ENCODE measurements around the gene GCAT. TPM values are rescaled to one million over a fixed set of nuclear protein-coding genes. Genes with fewer than 3 reads are reported as not detected.
A peak's percentile ranks its signal among the peaks of the same experiment; 100 is the strongest.
"Not testable (repeated sequence)": the region's sequence is repeated elsewhere in the genome, so short reads cannot be mapped to it uniquely, and the experiment has no call there.

Gene GCAT
- total RNA-seq, 1 donor from 2014 or later, result 11.9 TPM

- H3K27me3 Mint-ChIP-seq (ENCODE audit: unreplicated experiment), result peaks cover 2% of the 10 kb centered on the region
- H3K9me3 Mint-ChIP-seq (ENCODE audit: unreplicated experiment), result peaks cover 5% of the 10 kb centered on the region
- no peak overlapping the region for H3K27ac Mint-ChIP-seq (ENCODE audit: unreplicated experiment)
- H3K36me3 Mint-ChIP-seq (ENCODE audit: unreplicated experiment), result no peaks in the 10 kb centered on the region
- no peak overlapping the region for H3K4me3 Mint-ChIP-seq (ENCODE audit: unreplicated experiment)
- no peak for DNase-seq
- H3K4me1 Mint-ChIP-seq (ENCODE audit: low read depth, unreplicated experiment), result peaks cover 1% of the 10 kb centered on the region
- no peak for TF ChIP-seq CTCF (IDR thresholded peaks at IDR 0.05; ENCODE audit: partially characterized antibody, unreplicated experiment)
These were observed 15.2 kb upstream of the GCAT start for GRCh38 chr22:37792494-37792893.

- Mint-ChIP-seq H3K27ac (ENCODE audit: unreplicated experiment) (no peak overlapping the region), H3K27me3 (ENCODE audit: unreplicated experiment) (peaks cover 2% of the 10 kb centered on the region), H3K9me3 (ENCODE audit: unreplicated experiment) (peaks cover 5% of the 10 kb centered on the region), H3K4me3 (ENCODE audit: unreplicated experiment) (no peak overlapping the region), H3K36me3 (ENCODE audit: unreplicated experiment) (no peaks in the 10 kb centered on the region), H3K4me1 (ENCODE audit: low read depth, unreplicated experiment) (peaks cover 6% of the 10 kb centered on the region)
- no peak for DNase-seq
- TF ChIP-seq CTCF (IDR thresholded peaks at IDR 0.05; ENCODE audit: partially characterized antibody, unreplicated experiment), result no peak
These were observed 13.4 kb upstream of the GCAT start for GRCh38 chr22:37794376-37794775.

GRCh38 chr22:37796079-37796478, 11.7 kb upstream of the GCAT start:
- no peak for TF ChIP-seq CTCF (IDR thresholded peaks at IDR 0.05; ENCODE audit: partially characterized antibody, unreplicated experiment)

DNA sequence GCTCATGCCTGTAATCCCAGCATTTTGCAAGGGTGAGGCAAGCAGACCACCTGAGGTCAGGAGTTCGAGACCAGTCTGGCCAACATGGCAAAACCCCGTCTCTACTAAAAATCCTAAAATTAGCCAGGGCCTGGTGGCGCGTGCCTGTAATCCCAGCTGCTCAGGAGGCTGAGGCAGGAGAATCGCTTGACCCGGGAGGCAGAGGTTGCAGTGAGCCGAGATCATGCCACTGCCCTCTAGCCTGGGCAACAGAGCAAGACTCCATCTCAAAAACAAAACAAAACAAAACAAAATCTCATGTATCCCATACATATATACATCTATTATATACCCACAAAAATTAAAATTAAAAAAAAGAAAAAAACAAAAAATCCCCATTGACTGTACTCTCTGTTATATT, 10.5 kb upstream of the GCAT start:
- not testable (repeated sequence) for H3K27me3 Mint-ChIP-seq (ENCODE audit: unreplicated experiment); H3K4me1 Mint-ChIP-seq (ENCODE audit: low read depth, unreplicated experiment); H3K4me3 Mint-ChIP-seq (ENCODE audit: unreplicated experiment); H3K36me3 Mint-ChIP-seq (ENCODE audit: unreplicated experiment); H3K27ac Mint-ChIP-seq (ENCODE audit: unreplicated experiment); H3K9me3 Mint-ChIP-seq (ENCODE audit: unreplicated experiment); DNase-seq

More at GRCh38 chr22:37796079-37796478, 11.7 kb upstream of the GCAT start:
- peaks cover 5% of the 10 kb centered on the region for H3K9me3 Mint-ChIP-seq (ENCODE audit: unreplicated experiment)
- no peaks in the 10 kb centered on the region for H3K36me3 Mint-ChIP-seq (ENCODE audit: unreplicated experiment)
- H3K4me3 Mint-ChIP-seq (ENCODE audit: unreplicated experiment), result no peak overlapping the region
- peaks cover 6% of the 10 kb centered on the region for H3K4me1 Mint-ChIP-seq (ENCODE audit: low read depth, unreplicated experiment)
- no peak overlapping the region for H3K27ac Mint-ChIP-seq (ENCODE audit: unreplicated experiment)
- peaks cover 2% of the 10 kb centered on the region for H3K27me3 Mint-ChIP-seq (ENCODE audit: unreplicated experiment)
- no peak for DNase-seq

- Mint-ChIP-seq H3K4me3 (ENCODE audit: unreplicated experiment) (peak overlapping the region; percentile 53), H3K36me3 (ENCODE audit: unreplicated experiment) (no peaks in the 10 kb centered on the region), H3K9me3 (ENCODE audit: unreplicated experiment) (peaks cover 3% of the 10 kb centered on the region), H3K4me1 (ENCODE audit: low read depth, unreplicated experiment) (peaks cover 6% of the 10 kb centered on the region), H3K27me3 (ENCODE audit: unreplicated experiment) (peaks cover 2% of the 10 kb centered on the region), H3K27ac (ENCODE audit: unreplicated experiment) (no peak overlapping the region)
- no peak for DNase-seq
- TF ChIP-seq CTCF (IDR thresholded peaks at IDR 0.05; ENCODE audit: partially characterized antibody, unreplicated experiment), result no peak
These were observed 9.7 kb upstream of the GCAT start for GRCh38 chr22:37797874-37798500.

DNA sequence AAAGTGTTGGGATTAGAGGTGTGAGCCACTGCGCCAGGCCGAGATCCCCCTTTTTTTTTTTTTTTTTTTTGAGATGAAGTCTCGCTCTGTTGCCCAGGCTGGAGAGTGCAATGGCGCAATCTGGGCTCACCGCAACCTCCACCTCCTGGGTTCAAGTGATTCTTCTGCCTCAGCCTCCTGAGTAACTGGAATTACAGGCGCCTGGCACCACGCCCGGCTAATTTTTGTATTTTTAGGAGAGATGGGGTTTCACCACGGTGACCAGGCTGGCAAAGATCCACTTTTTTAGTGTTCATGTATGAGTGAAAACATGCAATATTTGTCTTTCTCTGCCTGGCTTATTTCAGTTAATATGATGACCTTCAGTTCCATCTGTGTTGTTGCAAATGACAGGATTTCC, 7.8 kb upstream of the GCAT start:
- H3K4me3 Mint-ChIP-seq (ENCODE audit: unreplicated experiment); H3K9me3 Mint-ChIP-seq (ENCODE audit: unreplicated experiment): not testable (repeated sequence)

More for the DNA sequence above, 7.8 kb upstream of the GCAT start:
- H3K36me3 Mint-ChIP-seq (ENCODE audit: unreplicated experiment); H3K4me1 Mint-ChIP-seq (ENCODE audit: low read depth, unreplicated experiment); H3K27me3 Mint-ChIP-seq (ENCODE audit: unreplicated experiment); DNase-seq: not testable (repeated sequence)
- peak overlapping the region; percentile 13 for H3K27ac Mint-ChIP-seq (ENCODE audit: unreplicated experiment)
